PFSK-1 (cell line): ENCODE measurements around the gene ST6GALNAC2.

Experiments used
- POLR2AphosphoS5 ChIP-seq: IDR thresholded peaks from 2 replicates; pipeline ENCODE4 v1.6.1; 2012; ENCODE audit warnings: low read depth, mild to moderate bottlenecking, control low read depth, low read length, moderate library complexity
- SIN3A ChIP-seq: IDR thresholded peaks from 2 replicates; pipeline ENCODE4 v1.6.1; 2012; ENCODE audit warnings: mild to moderate bottlenecking, low read length, moderate library complexity, borderline replicate concordance; ENCODE audit not compliant: insufficient read depth
- TAF1 ChIP-seq: IDR thresholded peaks from 2 replicates; pipeline ENCODE4 v1.6.1; 2012; ENCODE audit warnings: low read length, control low read depth, borderline replicate concordance; ENCODE audit not compliant: insufficient read depth
- TF ChIP-seq, protein P1 (sequence below), 2 experiments: IDR thresholded peaks; 2 replicates each; pipeline versions ENCODE4 v1.6.1 to v1.8.0; 2011 to 2012; ENCODE audit warnings: low read depth in 2 of 2, low read length in 2 of 2, control low read depth in 1 of 2, inconsistent platforms in 1 of 2, mild to moderate bottlenecking in 1 of 2, moderate library complexity in 1 of 2; ENCODE audit not compliant: insufficient read depth in 1 of 2

DNA sequence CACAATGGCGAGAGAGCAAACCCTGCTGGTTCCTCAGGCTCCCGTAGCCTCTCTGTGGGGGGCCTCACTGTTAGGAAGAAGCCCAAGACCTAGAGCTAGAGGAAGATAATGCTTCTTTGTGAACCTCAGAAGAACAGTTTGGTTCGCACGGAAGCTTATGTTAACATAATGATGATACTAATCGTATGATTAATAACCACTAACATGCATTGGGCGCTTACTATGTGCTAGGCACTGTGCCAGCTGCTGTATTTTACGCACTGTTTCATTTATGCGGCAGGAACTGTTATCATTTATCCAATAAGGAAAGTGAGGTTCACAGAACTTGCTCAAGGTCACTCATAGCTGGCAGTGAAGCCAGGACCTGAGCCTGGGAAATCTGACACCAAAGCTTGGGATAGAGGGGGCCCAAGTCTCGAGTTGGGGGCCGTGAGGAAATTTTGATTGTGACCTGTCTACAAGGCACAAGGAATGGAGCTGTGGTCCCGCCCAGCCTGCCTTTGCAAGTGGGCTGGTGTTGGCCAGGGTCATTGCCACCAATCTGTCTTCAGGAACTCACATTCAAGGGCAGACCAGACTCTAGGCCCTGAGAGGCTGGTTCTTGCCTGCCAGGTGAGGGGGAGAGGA lies 39.0 kb downstream of the ST6GALNAC2 start:
- no peak for TF ChIP-seq POLR2AphosphoS5
- no peak for TF ChIP-seq SIN3A
- TF ChIP-seq, protein P1, sequence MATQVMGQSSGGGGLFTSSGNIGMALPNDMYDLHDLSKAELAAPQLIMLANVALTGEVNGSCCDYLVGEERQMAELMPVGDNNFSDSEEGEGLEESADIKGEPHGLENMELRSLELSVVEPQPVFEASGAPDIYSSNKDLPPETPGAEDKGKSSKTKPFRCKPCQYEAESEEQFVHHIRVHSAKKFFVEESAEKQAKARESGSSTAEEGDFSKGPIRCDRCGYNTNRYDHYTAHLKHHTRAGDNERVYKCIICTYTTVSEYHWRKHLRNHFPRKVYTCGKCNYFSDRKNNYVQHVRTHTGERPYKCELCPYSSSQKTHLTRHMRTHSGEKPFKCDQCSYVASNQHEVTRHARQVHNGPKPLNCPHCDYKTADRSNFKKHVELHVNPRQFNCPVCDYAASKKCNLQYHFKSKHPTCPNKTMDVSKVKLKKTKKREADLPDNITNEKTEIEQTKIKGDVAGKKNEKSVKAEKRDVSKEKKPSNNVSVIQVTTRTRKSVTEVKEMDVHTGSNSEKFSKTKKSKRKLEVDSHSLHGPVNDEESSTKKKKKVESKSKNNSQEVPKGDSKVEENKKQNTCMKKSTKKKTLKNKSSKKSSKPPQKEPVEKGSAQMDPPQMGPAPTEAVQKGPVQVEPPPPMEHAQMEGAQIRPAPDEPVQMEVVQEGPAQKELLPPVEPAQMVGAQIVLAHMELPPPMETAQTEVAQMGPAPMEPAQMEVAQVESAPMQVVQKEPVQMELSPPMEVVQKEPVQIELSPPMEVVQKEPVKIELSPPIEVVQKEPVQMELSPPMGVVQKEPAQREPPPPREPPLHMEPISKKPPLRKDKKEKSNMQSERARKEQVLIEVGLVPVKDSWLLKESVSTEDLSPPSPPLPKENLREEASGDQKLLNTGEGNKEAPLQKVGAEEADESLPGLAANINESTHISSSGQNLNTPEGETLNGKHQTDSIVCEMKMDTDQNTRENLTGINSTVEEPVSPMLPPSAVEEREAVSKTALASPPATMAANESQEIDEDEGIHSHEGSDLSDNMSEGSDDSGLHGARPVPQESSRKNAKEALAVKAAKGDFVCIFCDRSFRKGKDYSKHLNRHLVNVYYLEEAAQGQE (IDR thresholded peaks at IDR 0.05; ENCODE audit: insufficient read depth in 1 of 2, low read depth in 2 of 2, low read length in 2 of 2) = no peak
- no peak for TF ChIP-seq TAF1
